Osteocyte (in vitro differentiated cells): ENCODE results near the gene EXOC3. TPM values are rescaled to one million over a fixed set of nuclear protein-coding genes. Genes with fewer than 3 reads are reported as not detected.
"Not testable (repeated sequence)": the region's sequence is repeated elsewhere in the genome, so short reads cannot be mapped to it uniquely, and the experiment has no call there.

Source experiments
- DNase-seq: peaks from one replicate; pipeline ENCODE4 v3.0.0; 2021; ENCODE audit warnings: mixed read lengths; ENCODE audit not compliant: unreplicated experiment; ENCODE audit errors: extremely low spot score
- H3K27ac Mint-ChIP-seq: one replicate; pipeline ENCODE4 v1.8.0; 2021; ENCODE audit warnings: mild to moderate bottlenecking, mixed read lengths; ENCODE audit not compliant: unreplicated experiment
- H3K27me3 Mint-ChIP-seq: one replicate; pipeline ENCODE4 v1.8.0; 2021; ENCODE audit warnings: mixed read lengths; ENCODE audit not compliant: unreplicated experiment
- H3K36me3 Mint-ChIP-seq: one replicate; pipeline ENCODE4 v1.8.0; 2021; ENCODE audit warnings: mixed read lengths; ENCODE audit not compliant: unreplicated experiment
- H3K4me1 Mint-ChIP-seq: one replicate; pipeline ENCODE4 v1.8.0; 2021; ENCODE audit warnings: mixed read lengths; ENCODE audit not compliant: unreplicated experiment
- H3K4me3 Mint-ChIP-seq: one replicate; pipeline ENCODE4 v1.8.0; 2021; ENCODE audit warnings: mild to moderate bottlenecking, moderate library complexity, mixed read lengths; ENCODE audit not compliant: unreplicated experiment
- H3K9me3 Mint-ChIP-seq: one replicate; pipeline ENCODE4 v1.8.0; 2021; ENCODE audit warnings: mixed read lengths; ENCODE audit not compliant: unreplicated experiment
- CTCF ChIP-seq: fragments of 200-600 bp; sonication (generic); IDR thresholded peaks from 2 replicates; pipeline ENCODE4 v1.5.0; 2021; ENCODE audit warnings: antibody characterized with exemption, mild to moderate bottlenecking, moderate library complexity
- total RNA-seq: library from RNA; stranded (reverse); gene quantifications from 2 replicates; pipeline ENCODE4 v1.2.1, GENCODE V29; 2021

Gene EXOC3
- total RNA-seq, 1 donor from 2014 or later: 81.4 TPM

- Mint-ChIP-seq H3K27ac (no peak overlapping the region), H3K4me1 (peaks cover 19% of the 10 kb centered on the region), H3K4me3 (peak overlapping the region; percentile 75)
Measured at GRCh38 chr5:472656-473550, 29.9 kb downstream of the EXOC3 start.

GRCh38 chr5:473551-474192 lies 30.7 kb downstream of the EXOC3 start:
- H3K36me3 Mint-ChIP-seq: peaks cover 4% of the 10 kb centered on the region
- H3K4me1 Mint-ChIP-seq: peaks cover 19% of the 10 kb centered on the region
- no peak for DNase-seq
- H3K4me3 Mint-ChIP-seq: peak overlapping the region; percentile 87
- H3K27me3 Mint-ChIP-seq: no peaks in the 10 kb centered on the region
- TF ChIP-seq CTCF: no peak
- peak overlapping the region; percentile 65 for H3K27ac Mint-ChIP-seq
- H3K9me3 Mint-ChIP-seq: no peaks in the 10 kb centered on the region

More at GRCh38 chr5:472656-473550, 29.9 kb downstream of the EXOC3 start:
- no peaks in the 10 kb centered on the region for H3K9me3 Mint-ChIP-seq
- peaks cover 4% of the 10 kb centered on the region for H3K36me3 Mint-ChIP-seq
- TF ChIP-seq CTCF: no peak
- DNase-seq: peak; percentile 95
- no peaks in the 10 kb centered on the region for H3K27me3 Mint-ChIP-seq

GRCh38 chr5:474232-474839 lies 31.4 kb downstream of the EXOC3 start:
- peaks cover 19% of the 10 kb centered on the region for H3K4me1 Mint-ChIP-seq
- H3K9me3 Mint-ChIP-seq, H3K27me3 Mint-ChIP-seq, DNase-seq, H3K36me3 Mint-ChIP-seq, H3K27ac Mint-ChIP-seq: not testable (repeated sequence)
- H3K4me3 Mint-ChIP-seq: peak overlapping the region; percentile 87

GRCh38 chr5:474840-475661 lies 32.1 kb downstream of the EXOC3 start:
- H3K9me3 Mint-ChIP-seq: no peaks in the 10 kb centered on the region
- peaks cover 19% of the 10 kb centered on the region for H3K4me1 Mint-ChIP-seq
- DNase-seq: no peak
- H3K27ac Mint-ChIP-seq: no peak overlapping the region
- H3K36me3 Mint-ChIP-seq: peaks cover 3% of the 10 kb centered on the region
- H3K27me3 Mint-ChIP-seq: no peaks in the 10 kb centered on the region
- TF ChIP-seq CTCF: no peak
- peak overlapping the region; percentile 61 for H3K4me3 Mint-ChIP-seq

DNA sequence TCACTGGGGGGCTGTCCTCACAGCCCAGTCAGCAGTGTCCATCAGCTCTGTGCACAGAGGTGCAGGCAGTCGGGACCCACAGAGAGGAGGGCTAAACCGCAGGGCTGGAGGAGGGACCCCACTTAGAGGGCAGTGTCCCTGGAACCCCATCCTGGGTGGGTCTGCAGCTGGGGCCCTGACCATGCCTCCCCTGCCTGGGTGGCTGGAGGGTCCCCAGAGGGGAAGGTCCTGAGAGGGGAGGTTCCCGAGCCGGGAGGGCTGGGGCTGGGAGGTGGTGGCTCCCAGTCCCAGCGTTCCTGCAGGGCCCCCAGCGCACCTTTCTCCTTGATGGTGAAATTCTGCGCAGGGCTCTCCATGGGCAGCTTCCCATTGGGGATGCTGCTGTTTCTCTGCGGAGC lies 32.7 kb downstream of the EXOC3 start:
- no peaks in the 10 kb centered on the region for H3K9me3 Mint-ChIP-seq
- H3K27ac Mint-ChIP-seq: no peak overlapping the region
- TF ChIP-seq CTCF: no peak
- H3K36me3 Mint-ChIP-seq: peaks cover 2% of the 10 kb centered on the region
- H3K4me1 Mint-ChIP-seq: peaks cover 15% of the 10 kb centered on the region
- H3K27me3 Mint-ChIP-seq: no peaks in the 10 kb centered on the region
- no peak for DNase-seq
- H3K4me3 Mint-ChIP-seq: peak overlapping the region; percentile 40
